Type B pancreatic cell (in vitro differentiated cells): ENCODE measurements around the gene LSG1. TPM values are rescaled to one million over a fixed set of nuclear protein-coding genes. Genes with fewer than 3 reads are reported as not detected.
"Not testable (repeated sequence)": the region's sequence is repeated elsewhere in the genome, so short reads cannot be mapped to it uniquely, and the experiment has no call there.

Experiments
- DNase-seq: peaks from one replicate; pipeline ENCODE4 v3.0.0; 2021; ENCODE audit warnings: mixed read lengths; ENCODE audit not compliant: unreplicated experiment; ENCODE audit errors: extremely low spot score
- H3K27ac Mint-ChIP-seq: 2 replicates; pipeline ENCODE4 v1.8.0; 2021; ENCODE audit warnings: mild to moderate bottlenecking, mixed read lengths
- H3K27me3 Mint-ChIP-seq: 2 replicates; pipeline ENCODE4 v1.8.0; 2021; ENCODE audit warnings: mixed read lengths
- H3K36me3 Mint-ChIP-seq: 2 replicates; pipeline ENCODE4 v1.8.0; 2021; ENCODE audit warnings: mixed read lengths
- H3K4me1 Mint-ChIP-seq: one replicate; pipeline ENCODE4 v1.8.0; 2021; ENCODE audit warnings: mixed read lengths; ENCODE audit not compliant: unreplicated experiment
- H3K4me3 Mint-ChIP-seq: 2 replicates; pipeline ENCODE4 v1.8.0; 2021; ENCODE audit warnings: mild to moderate bottlenecking, mixed read lengths
- H3K9me3 Mint-ChIP-seq: 2 replicates; pipeline ENCODE4 v1.8.0; 2021; ENCODE audit warnings: mixed read lengths
- CTCF ChIP-seq: fragments of 200-600 bp; sonication (generic); conservative IDR thresholded peaks from 2 replicates; pipeline ENCODE4 v1.5.0; 2021; ENCODE audit warnings: antibody characterized with exemption, mild to moderate bottlenecking
- total RNA-seq: library from RNA; stranded (reverse); gene quantifications from 2 replicates; pipeline ENCODE4 v1.2.1, GENCODE V29; 2021; ENCODE audit warnings: low replicate concordance

The LSG1 gene
- total RNA-seq, 1 donor from 2014 or later = 45.3 TPM

- no peak for TF ChIP-seq CTCF
- H3K4me1 Mint-ChIP-seq = peaks cover 8% of the 10 kb centered on the region
- no peak overlapping the region for H3K4me3 Mint-ChIP-seq
- no peak overlapping the region for H3K27ac Mint-ChIP-seq
- no peaks in the 10 kb centered on the region for H3K9me3 Mint-ChIP-seq
- H3K27me3 Mint-ChIP-seq = no peaks in the 10 kb centered on the region
- no peak for DNase-seq
- H3K36me3 Mint-ChIP-seq = peaks cover 13% of the 10 kb centered on the region
These were observed 64.2 kb downstream of the LSG1 start for GRCh38 chr3:194607592-194608389.

GRCh38 chr3:194606941-194607340, 65.0 kb downstream of the LSG1 start:
- no peak overlapping the region for H3K27ac Mint-ChIP-seq

GRCh38 chr3:194606163-194606562, 65.8 kb downstream of the LSG1 start:
- H3K4me1 Mint-ChIP-seq = peaks cover 8% of the 10 kb centered on the region
- peaks cover 20% of the 10 kb centered on the region for H3K36me3 Mint-ChIP-seq
- no peak for DNase-seq
- H3K4me3 Mint-ChIP-seq = no peak overlapping the region
- no peak for TF ChIP-seq CTCF
- no peak overlapping the region for H3K27ac Mint-ChIP-seq
- H3K27me3 Mint-ChIP-seq = no peaks in the 10 kb centered on the region
- no peaks in the 10 kb centered on the region for H3K9me3 Mint-ChIP-seq

More at GRCh38 chr3:194606941-194607340, 65.0 kb downstream of the LSG1 start:
- Mint-ChIP-seq H3K4me1 (peaks cover 8% of the 10 kb centered on the region), H3K36me3 (peaks cover 15% of the 10 kb centered on the region), H3K4me3 (no peak overlapping the region), H3K27me3 (no peaks in the 10 kb centered on the region), H3K9me3 (no peaks in the 10 kb centered on the region)
- DNase-seq = no peak
- TF ChIP-seq CTCF = no peak

- not testable (repeated sequence) for H3K4me3 Mint-ChIP-seq, H3K27me3 Mint-ChIP-seq, H3K27ac Mint-ChIP-seq, DNase-seq, H3K9me3 Mint-ChIP-seq
- Mint-ChIP-seq H3K4me1 (peaks cover 13% of the 10 kb centered on the region), H3K36me3 (peaks cover 19% of the 10 kb centered on the region)
These were observed 66.7 kb downstream of the LSG1 start for GRCh38 chr3:194605314-194605713.

- no peak for DNase-seq
- no peaks in the 10 kb centered on the region for H3K27me3 Mint-ChIP-seq
- H3K36me3 Mint-ChIP-seq = peaks cover 17% of the 10 kb centered on the region
- no peak overlapping the region for H3K27ac Mint-ChIP-seq
- peak; percentile 55 for TF ChIP-seq CTCF
- H3K9me3 Mint-ChIP-seq = no peaks in the 10 kb centered on the region
- H3K4me3 Mint-ChIP-seq = no peak overlapping the region
- peaks cover 13% of the 10 kb centered on the region for H3K4me1 Mint-ChIP-seq
These were observed 67.2 kb downstream of the LSG1 start for GRCh38 chr3:194604837-194605236.

- Mint-ChIP-seq H3K36me3 (peaks cover 17% of the 10 kb centered on the region), H3K27ac (no peak overlapping the region), H3K4me3 (no peak overlapping the region), H3K9me3 (no peaks in the 10 kb centered on the region), H3K4me1 (peaks cover 13% of the 10 kb centered on the region), H3K27me3 (no peaks in the 10 kb centered on the region)
- no peak for DNase-seq
- no peak for TF ChIP-seq CTCF
These were observed 67.9 kb downstream of the LSG1 start for GRCh38 chr3:194604126-194604525.
